Neural cell (in vitro differentiated cells): ENCODE measurements around the gene ABCB10. TPM values are rescaled to one million over a fixed set of nuclear protein-coding genes. Genes with fewer than 3 reads are reported as not detected.
A peak's percentile ranks its signal among the peaks of the same experiment; 100 is the strongest.

ENCODE experiments used
- H2AFZ ChIP-seq: fragments of 200-600, 300-800 bp; sonication (generic), shearing (Covaris generic); 2 replicates; pipeline ENCODE4 v1.6.0; 2014; ENCODE audit warnings: low read depth, mild to moderate bottlenecking, antibody characterized with exemption, low read length, moderate library complexity
- H3F3A ChIP-seq: fragments of 200-600 bp; shearing (Covaris generic); 2 replicates; pipeline ENCODE4 v1.6.1; 2016; ENCODE audit warnings: mild to moderate bottlenecking, moderate library complexity, mixed read lengths, antibody characterized with exemption, low read length; ENCODE audit not compliant: insufficient read depth, poor library complexity, severe bottlenecking
- H3K27ac ChIP-seq: fragments of 200-600, 300-800 bp; sonication (generic), shearing (Covaris generic); 2 replicates; pipeline ENCODE4 v1.5.1; 2014; ENCODE audit warnings: mild to moderate bottlenecking, low read length, moderate library complexity
- H3K27me3 ChIP-seq: fragments of 300-800, 200-600 bp; sonication (generic), shearing (Covaris generic); 2 replicates; pipeline ENCODE4 v1.6.0; 2014; ENCODE audit warnings: mild to moderate bottlenecking, low read depth, low read length, moderate library complexity; ENCODE audit not compliant: insufficient read depth
- H3K36me3 ChIP-seq: fragments of 300-800, 200-600 bp; sonication (generic), shearing (Covaris generic); 2 replicates; pipeline ENCODE4 v1.5.1; 2014; ENCODE audit warnings: mild to moderate bottlenecking, antibody characterized with exemption, low read length, moderate library complexity; ENCODE audit not compliant: insufficient read depth
- H3K4me2 ChIP-seq: fragments of 300-800, 200-600 bp; sonication (generic), shearing (Covaris generic); 2 replicates; pipeline ENCODE4 v1.6.0; 2014; ENCODE audit warnings: mild to moderate bottlenecking, low read length
- H3K4me3 ChIP-seq: fragments of 300-800, 200-600 bp; sonication (generic), shearing (Covaris generic); 2 replicates; pipeline ENCODE4 v1.5.1; 2014; ENCODE audit warnings: mild to moderate bottlenecking, low read length, moderate library complexity
- H3K79me2 ChIP-seq: fragments of 200-600 bp; shearing (Covaris generic); replicated peaks from 2 replicates; pipeline ENCODE4 v1.6.0; 2014; ENCODE audit warnings: mild to moderate bottlenecking, low read length, moderate library complexity; ENCODE audit not compliant: insufficient read depth
- H3K9ac ChIP-seq: fragments of 300-800, 200-600 bp; sonication (generic), shearing (Covaris generic); 2 replicates; pipeline ENCODE4 v1.6.1; 2016; ENCODE audit warnings: mild to moderate bottlenecking, low read length, mixed read lengths
- H3K9me2 ChIP-seq: fragments of 200-600 bp; shearing (Covaris generic); 2 replicates; pipeline ENCODE4 v1.6.1; 2016; ENCODE audit warnings: mild to moderate bottlenecking, low read length, mixed read lengths; ENCODE audit not compliant: insufficient read depth
- H3K9me3 ChIP-seq: fragments of 200-600, 300-800 bp; sonication (generic), shearing (Covaris generic); 2 replicates; pipeline ENCODE4 v1.6.1; 2016; ENCODE audit warnings: mild to moderate bottlenecking, mixed run types, low read length, moderate library complexity, mixed read lengths
- H4K20me1 ChIP-seq: fragments of 200-600 bp; shearing (Covaris generic); 2 replicates; pipeline ENCODE4 v1.6.1; 2016; ENCODE audit warnings: mild to moderate bottlenecking, mixed run types; ENCODE audit not compliant: insufficient read depth
- EP300 ChIP-seq: fragments of 450-650 bp; conservative IDR thresholded peaks from 2 replicates; pipeline ENCODE4 v1.6.1; 2014; ENCODE audit warnings: antibody characterized with exemption, mild to moderate bottlenecking, moderate library complexity; ENCODE audit not compliant: poor library complexity, severe bottlenecking
- EZH2 ChIP-seq: fragments of 200-600, 300-800 bp; shearing (Covaris generic), sonication (generic); IDR thresholded peaks from 2 replicates; pipeline ENCODE4 v1.6.1; 2014; ENCODE audit warnings: antibody characterized with exemption, low read length, borderline replicate concordance, mild to moderate bottlenecking; ENCODE audit not compliant: insufficient read depth, poor library complexity, severe bottlenecking
- MXI1 ChIP-seq: fragments of 450-650 bp; conservative IDR thresholded peaks from 2 replicates; pipeline ENCODE4 v1.6.1; 2014; ENCODE audit warnings: antibody characterized with exemption, mild to moderate bottlenecking; ENCODE audit not compliant: poor library complexity, severe bottlenecking
- POLR2AphosphoS5 ChIP-seq: IDR thresholded peaks from 2 replicates; pipeline ENCODE4 v1.6.1; 2012
- RAD21 ChIP-seq: fragments of 450-650 bp; conservative IDR thresholded peaks from 2 replicates; pipeline ENCODE4 v1.6.1; 2014; ENCODE audit warnings: antibody characterized with exemption, mild to moderate bottlenecking, moderate library complexity
- SMC3 ChIP-seq: fragments of 450-650 bp; conservative IDR thresholded peaks from 2 replicates; pipeline ENCODE4 v1.6.1; 2014; ENCODE audit warnings: antibody characterized with exemption, mild to moderate bottlenecking, moderate library complexity; ENCODE audit not compliant: poor library complexity
- TAF1 ChIP-seq: IDR thresholded peaks from 2 replicates; pipeline ENCODE4 v1.6.1; 2012; ENCODE audit warnings: low read depth
- polyA plus RNA-seq: library from polyadenylated mRNA; depleted of rRNA; stranded (reverse); fragments of >200 nt; gene quantifications from 2 replicates; pipeline ENCODE4 v1.2.3, GENCODE V29; 2014
- TF ChIP-seq, protein P1 (sequence below): fragments of 450-650 bp; IDR thresholded peaks from 2 replicates; pipeline ENCODE4 v1.5.1; 2014; ENCODE audit warnings: antibody characterized with exemption, mild to moderate bottlenecking, moderate library complexity; ENCODE audit not compliant: poor library complexity, severe bottlenecking
- TF ChIP-seq, protein P2 (sequence below): IDR thresholded peaks from 2 replicates; pipeline ENCODE4 v1.6.1; 2012; ENCODE audit warnings: borderline replicate concordance

ABCB10 gene
- polyA plus RNA-seq, 1 donor from 2014 or later = 31.4 TPM

DNA sequence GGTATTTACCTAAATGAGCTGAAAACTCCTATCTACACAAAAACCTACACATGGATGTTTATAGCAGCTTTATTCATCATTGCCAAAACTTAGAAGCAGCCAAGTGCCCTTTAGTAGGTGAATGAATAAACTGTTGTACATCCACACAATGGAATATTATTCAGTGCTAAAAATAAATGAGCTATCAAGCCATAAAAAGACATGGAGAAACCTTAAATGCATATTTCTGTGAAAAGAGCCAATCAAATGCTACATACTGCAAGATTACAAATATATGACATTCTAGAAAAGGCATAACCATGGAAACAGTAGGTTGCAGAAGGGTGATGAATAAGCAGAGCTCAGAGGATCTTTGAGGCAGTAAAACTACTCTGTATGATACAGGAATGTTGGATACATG is 23.3 kb downstream of the ABCB10 start:
- Histone ChIP-seq H3F3A (no peaks in the 10 kb centered on the region), H3K4me2 (no peak overlapping the region), H3K27ac (peak overlapping the region; percentile 31), H3K4me3 (no peak overlapping the region), H3K36me3 (peaks cover 3% of the 10 kb centered on the region), H3K9ac (no peak overlapping the region), H3K9me3 (no peaks in the 10 kb centered on the region), H3K9me2 (no peaks in the 10 kb centered on the region), H3K27me3 (no peaks in the 10 kb centered on the region), H2AFZ (no peak overlapping the region), H3K79me2 (no peaks in the 10 kb centered on the region), H4K20me1 (no peaks in the 10 kb centered on the region)
- TF ChIP-seq, protein P1, sequence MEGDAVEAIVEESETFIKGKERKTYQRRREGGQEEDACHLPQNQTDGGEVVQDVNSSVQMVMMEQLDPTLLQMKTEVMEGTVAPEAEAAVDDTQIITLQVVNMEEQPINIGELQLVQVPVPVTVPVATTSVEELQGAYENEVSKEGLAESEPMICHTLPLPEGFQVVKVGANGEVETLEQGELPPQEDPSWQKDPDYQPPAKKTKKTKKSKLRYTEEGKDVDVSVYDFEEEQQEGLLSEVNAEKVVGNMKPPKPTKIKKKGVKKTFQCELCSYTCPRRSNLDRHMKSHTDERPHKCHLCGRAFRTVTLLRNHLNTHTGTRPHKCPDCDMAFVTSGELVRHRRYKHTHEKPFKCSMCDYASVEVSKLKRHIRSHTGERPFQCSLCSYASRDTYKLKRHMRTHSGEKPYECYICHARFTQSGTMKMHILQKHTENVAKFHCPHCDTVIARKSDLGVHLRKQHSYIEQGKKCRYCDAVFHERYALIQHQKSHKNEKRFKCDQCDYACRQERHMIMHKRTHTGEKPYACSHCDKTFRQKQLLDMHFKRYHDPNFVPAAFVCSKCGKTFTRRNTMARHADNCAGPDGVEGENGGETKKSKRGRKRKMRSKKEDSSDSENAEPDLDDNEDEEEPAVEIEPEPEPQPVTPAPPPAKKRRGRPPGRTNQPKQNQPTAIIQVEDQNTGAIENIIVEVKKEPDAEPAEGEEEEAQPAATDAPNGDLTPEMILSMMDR = no peak
- TF ChIP-seq, protein P2, sequence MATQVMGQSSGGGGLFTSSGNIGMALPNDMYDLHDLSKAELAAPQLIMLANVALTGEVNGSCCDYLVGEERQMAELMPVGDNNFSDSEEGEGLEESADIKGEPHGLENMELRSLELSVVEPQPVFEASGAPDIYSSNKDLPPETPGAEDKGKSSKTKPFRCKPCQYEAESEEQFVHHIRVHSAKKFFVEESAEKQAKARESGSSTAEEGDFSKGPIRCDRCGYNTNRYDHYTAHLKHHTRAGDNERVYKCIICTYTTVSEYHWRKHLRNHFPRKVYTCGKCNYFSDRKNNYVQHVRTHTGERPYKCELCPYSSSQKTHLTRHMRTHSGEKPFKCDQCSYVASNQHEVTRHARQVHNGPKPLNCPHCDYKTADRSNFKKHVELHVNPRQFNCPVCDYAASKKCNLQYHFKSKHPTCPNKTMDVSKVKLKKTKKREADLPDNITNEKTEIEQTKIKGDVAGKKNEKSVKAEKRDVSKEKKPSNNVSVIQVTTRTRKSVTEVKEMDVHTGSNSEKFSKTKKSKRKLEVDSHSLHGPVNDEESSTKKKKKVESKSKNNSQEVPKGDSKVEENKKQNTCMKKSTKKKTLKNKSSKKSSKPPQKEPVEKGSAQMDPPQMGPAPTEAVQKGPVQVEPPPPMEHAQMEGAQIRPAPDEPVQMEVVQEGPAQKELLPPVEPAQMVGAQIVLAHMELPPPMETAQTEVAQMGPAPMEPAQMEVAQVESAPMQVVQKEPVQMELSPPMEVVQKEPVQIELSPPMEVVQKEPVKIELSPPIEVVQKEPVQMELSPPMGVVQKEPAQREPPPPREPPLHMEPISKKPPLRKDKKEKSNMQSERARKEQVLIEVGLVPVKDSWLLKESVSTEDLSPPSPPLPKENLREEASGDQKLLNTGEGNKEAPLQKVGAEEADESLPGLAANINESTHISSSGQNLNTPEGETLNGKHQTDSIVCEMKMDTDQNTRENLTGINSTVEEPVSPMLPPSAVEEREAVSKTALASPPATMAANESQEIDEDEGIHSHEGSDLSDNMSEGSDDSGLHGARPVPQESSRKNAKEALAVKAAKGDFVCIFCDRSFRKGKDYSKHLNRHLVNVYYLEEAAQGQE = no peak
- TF ChIP-seq MXI1 = no peak
- TF ChIP-seq RAD21 = no peak
- TF ChIP-seq SMC3 = no peak
- no peak for TF ChIP-seq EP300
- TF ChIP-seq POLR2AphosphoS5 = no peak
- no peak for TF ChIP-seq EZH2
- no peak for TF ChIP-seq TAF1

DNA sequence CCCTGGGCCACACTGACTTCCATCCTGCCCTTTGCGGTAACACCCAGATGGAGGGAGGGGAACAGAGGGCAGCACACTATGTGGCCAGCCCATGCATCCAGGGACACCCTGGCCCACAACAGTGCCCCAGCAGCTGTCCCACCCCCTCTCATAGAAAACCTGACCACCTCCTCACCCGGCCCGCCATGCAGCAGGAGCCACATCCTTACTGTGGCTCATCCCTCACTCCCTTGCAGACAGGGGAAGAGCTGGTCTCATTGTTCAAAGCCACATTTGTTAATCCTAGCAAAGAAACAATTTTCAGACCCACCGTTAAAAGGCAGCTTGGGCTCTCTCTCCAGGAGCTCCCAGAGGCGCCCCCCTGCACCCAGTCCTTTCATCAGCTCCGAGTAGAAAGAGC is 27.2 kb downstream of the ABCB10 start:
- H3K4me3 ChIP-seq = no peak overlapping the region
- H3K9ac ChIP-seq = no peak overlapping the region
- no peak overlapping the region for H3K4me2 ChIP-seq
- no peaks in the 10 kb centered on the region for H3K79me2 ChIP-seq
- no peaks in the 10 kb centered on the region for H3K9me2 ChIP-seq
- H3K27ac ChIP-seq = no peak overlapping the region
- no peaks in the 10 kb centered on the region for H3K27me3 ChIP-seq
- no peaks in the 10 kb centered on the region for H3F3A ChIP-seq
- no peaks in the 10 kb centered on the region for H4K20me1 ChIP-seq
- H3K36me3 ChIP-seq = no peaks in the 10 kb centered on the region
- no peaks in the 10 kb centered on the region for H3K9me3 ChIP-seq
- no peak for TF ChIP-seq SMC3
- no peak for TF ChIP-seq EZH2
- no peak for TF ChIP-seq TAF1
- TF ChIP-seq, protein P1 = no peak
- TF ChIP-seq, protein P2 = no peak
- no peak for TF ChIP-seq EP300
- no peak for TF ChIP-seq MXI1
- TF ChIP-seq RAD21 = no peak
- no peak for TF ChIP-seq POLR2AphosphoS5
- no peak overlapping the region for H2AFZ ChIP-seq
